Measurements from ENCODE around the gene TPPP. TPM values are rescaled to one million over a fixed set of nuclear protein-coding genes. Genes with fewer than 3 reads are reported as not detected.
"Not testable (repeated sequence)": the region's sequence is repeated elsewhere in the genome, so short reads cannot be mapped to it uniquely, and the experiment has no call there.

Gene TPPP
- 1.4 and 1.8 TPM in 2 replicates for total RNA-seq (2014; rRNA removed; shearing (Covaris generic))
- 0.38 and 0.48 TPM in 2 replicates for polyA plus RNA-seq (2016; fragmentation: Nextera tagmentation; extraction: Ambion mirVana)
- long read RNA-seq = 0 reads

GRCh38 chr5:693271-694041, at the start of gene TPPP:
Gene TPPP, minus strand, starts transcription at chr5:693352. Its CDS starts 15,292 bp downstream, at chr5:678060.
- H3K9me3 Mint-ChIP-seq; H3K4me1 Mint-ChIP-seq; H3K27ac Mint-ChIP-seq; H3K9me2 ChIP-seq (ENCODE audit: insufficient read depth); H3K79me2 ChIP-seq (replicated peaks; ENCODE audit: insufficient read depth); H3F3A ChIP-seq (replicated peaks; ENCODE audit: low read depth); H4K20me1 ChIP-seq (replicated peaks; ENCODE audit: insufficient read depth); H3K36me3 ChIP-seq (ENCODE audit: insufficient read depth); H3K36me3 Mint-ChIP-seq (ENCODE audit: low read depth); H3K4me1 ChIP-seq (ENCODE audit: insufficient read depth); H2AFZ ChIP-seq; H3K27ac ChIP-seq (ENCODE audit: low read depth): not testable (repeated sequence)
- peak within 1 kb of the TSS; percentile 75 for H3K4me2 ChIP-seq
- peaks cover 13% of the 10 kb centered on the region for H3K27me3 ChIP-seq (ENCODE audit: insufficient read depth)
- Mint-ChIP-seq H3K4me3 (peak within 1 kb of the TSS; percentile 50; the same call in 2 of the 3 replicates), H3K27me3 (ENCODE audit: insufficient read depth, low read depth, poor library complexity) (peaks cover 12% of the 10 kb centered on the region)
- peak within 1 kb of the TSS; percentile 54 for H3K4me3 ChIP-seq
- peak; percentile 46; the same call in 1 of the 2 replicates for TF ChIP-seq POLR2AphosphoS5 (IDR thresholded peaks at IDR 0.05; ENCODE audit: low read depth)
- ATAC-seq (peak; percentile 52), DNase-seq (ENCODE audit: low spot score) (peak; percentile 61)

- not testable (repeated sequence) for H3K27me3 ChIP-seq (ENCODE audit: insufficient read depth); H3K36me3 Mint-ChIP-seq (ENCODE audit: low read depth); H3K4me3 Mint-ChIP-seq; H3K4me1 ChIP-seq (ENCODE audit: insufficient read depth); H4K20me1 ChIP-seq (replicated peaks; ENCODE audit: insufficient read depth); H3K79me2 ChIP-seq (replicated peaks; ENCODE audit: insufficient read depth); H3K4me1 Mint-ChIP-seq; H3K36me3 ChIP-seq (ENCODE audit: insufficient read depth); DNase-seq (ENCODE audit: low spot score); H3K27ac ChIP-seq (ENCODE audit: low read depth); H2AFZ ChIP-seq; H3F3A ChIP-seq (replicated peaks; ENCODE audit: low read depth); H3K9me3 Mint-ChIP-seq; H3K9me2 ChIP-seq (ENCODE audit: insufficient read depth); H3K4me3 ChIP-seq; H3K27ac Mint-ChIP-seq; H3K4me2 ChIP-seq; H3K27me3 Mint-ChIP-seq (ENCODE audit: insufficient read depth, low read depth, poor library complexity); ATAC-seq
Observed at GRCh38 chr5:742276-742675, 49.1 kb upstream of the TPPP start.

- H3K4me3 Mint-ChIP-seq; H3F3A ChIP-seq (replicated peaks; ENCODE audit: low read depth); H3K4me3 ChIP-seq; H3K36me3 Mint-ChIP-seq (ENCODE audit: low read depth); H3K27me3 Mint-ChIP-seq (ENCODE audit: insufficient read depth, low read depth, poor library complexity); H3K27me3 ChIP-seq (ENCODE audit: insufficient read depth); H3K27ac Mint-ChIP-seq; H3K4me1 Mint-ChIP-seq; H3K4me1 ChIP-seq (ENCODE audit: insufficient read depth); H2AFZ ChIP-seq; H3K9me2 ChIP-seq (ENCODE audit: insufficient read depth); H4K20me1 ChIP-seq (replicated peaks; ENCODE audit: insufficient read depth); H3K79me2 ChIP-seq (replicated peaks; ENCODE audit: insufficient read depth); H3K27ac ChIP-seq (ENCODE audit: low read depth); DNase-seq (ENCODE audit: low spot score); ATAC-seq; H3K9me3 Mint-ChIP-seq; H3K4me2 ChIP-seq; H3K36me3 ChIP-seq (ENCODE audit: insufficient read depth): not testable (repeated sequence)
- peak in 1 of 2 experiments; percentile 28; a peak in 2 of 4 replicates for TF ChIP-seq CTCF (conservative IDR thresholded peaks at IDR 0.05; ENCODE audit: low read depth in 2 of 2)
Observed at GRCh38 chr5:734145-734544, 41.0 kb upstream of the TPPP start.

- DNase-seq (ENCODE audit: low spot score); H4K20me1 ChIP-seq (replicated peaks; ENCODE audit: insufficient read depth); H3K4me1 ChIP-seq (ENCODE audit: insufficient read depth); H3K9me3 Mint-ChIP-seq; H3F3A ChIP-seq (replicated peaks; ENCODE audit: low read depth); H2AFZ ChIP-seq; H3K4me3 ChIP-seq; H3K79me2 ChIP-seq (replicated peaks; ENCODE audit: insufficient read depth); ATAC-seq; H3K27me3 ChIP-seq (ENCODE audit: insufficient read depth); H3K27ac ChIP-seq (ENCODE audit: low read depth); H3K27ac Mint-ChIP-seq; H3K36me3 Mint-ChIP-seq (ENCODE audit: low read depth); H3K9me2 ChIP-seq (ENCODE audit: insufficient read depth); H3K4me3 Mint-ChIP-seq; H3K4me2 ChIP-seq; H3K4me1 Mint-ChIP-seq; H3K36me3 ChIP-seq (ENCODE audit: insufficient read depth); H3K27me3 Mint-ChIP-seq (ENCODE audit: insufficient read depth, low read depth, poor library complexity): not testable (repeated sequence)
Observed at GRCh38 chr5:732754-733454, 39.8 kb upstream of the TPPP start.

GRCh38 chr5:729225-729624, 36.1 kb upstream of the TPPP start:
- not testable (repeated sequence) for H3K36me3 Mint-ChIP-seq (ENCODE audit: low read depth); H3K4me2 ChIP-seq; H3K4me3 ChIP-seq; H3K9me3 Mint-ChIP-seq; H3K27me3 ChIP-seq (ENCODE audit: insufficient read depth); H2AFZ ChIP-seq; H3K4me1 Mint-ChIP-seq; H3K4me1 ChIP-seq (ENCODE audit: insufficient read depth); DNase-seq (ENCODE audit: low spot score); H3K27me3 Mint-ChIP-seq (ENCODE audit: insufficient read depth, low read depth, poor library complexity); H3F3A ChIP-seq (replicated peaks; ENCODE audit: low read depth); H3K79me2 ChIP-seq (replicated peaks; ENCODE audit: insufficient read depth); H3K9me2 ChIP-seq (ENCODE audit: insufficient read depth); H4K20me1 ChIP-seq (replicated peaks; ENCODE audit: insufficient read depth); H3K27ac ChIP-seq (ENCODE audit: low read depth); H3K4me3 Mint-ChIP-seq; H3K27ac Mint-ChIP-seq; H3K36me3 ChIP-seq (ENCODE audit: insufficient read depth)
- ATAC-seq = peak; percentile 24

Data from GM23338 (cell line).